T-helper 22 cell (primary cell): ENCODE data around the gene PRELP.
"Not testable (repeated sequence)": the region's sequence is repeated elsewhere in the genome, so short reads cannot be mapped to it uniquely, and the experiment has no call there.

Experiments used
- DNase-seq: peaks from one replicate; pipeline ENCODE4 v3.0.0-alpha.2; 2020; ENCODE audit warnings: low read depth

Gene PRELP

GRCh38 chr1:203454986-203455471 lies 20.6 kb upstream of the PRELP start:
- DNase-seq = no peak

GRCh38 chr1:203455706-203456105 lies 19.9 kb upstream of the PRELP start:
- no peak for DNase-seq

- no peak for DNase-seq
Measured at GRCh38 chr1:203456577-203456976, 19.0 kb upstream of the PRELP start.

- DNase-seq = no peak
Measured at GRCh38 chr1:203458078-203458477, 17.5 kb upstream of the PRELP start.

- DNase-seq = no peak
Measured at GRCh38 chr1:203459671-203460201, 15.9 kb upstream of the PRELP start.

GRCh38 chr1:203461717-203462116 lies 13.9 kb upstream of the PRELP start:
- no peak for DNase-seq

GRCh38 chr1:203462143-203462542 lies 13.5 kb upstream of the PRELP start:
- DNase-seq = no peak

GRCh38 chr1:203462878-203463277 lies 12.7 kb upstream of the PRELP start:
- no peak for DNase-seq

GRCh38 chr1:203463469-203464062 lies 12.0 kb upstream of the PRELP start:
- no peak for DNase-seq

- no peak for DNase-seq
Measured at GRCh38 chr1:203464226-203464625, 11.4 kb upstream of the PRELP start.

GRCh38 chr1:203464743-203465142 lies 10.9 kb upstream of the PRELP start:
- DNase-seq = no peak

- no peak for DNase-seq
Measured at GRCh38 chr1:203465146-203465798, 10.3 kb upstream of the PRELP start.

GRCh38 chr1:203465948-203466347 lies 9.7 kb upstream of the PRELP start:
- no peak for DNase-seq

- DNase-seq = not testable (repeated sequence)
Measured at GRCh38 chr1:203466906-203467549, 8.6 kb upstream of the PRELP start.

GRCh38 chr1:203467550-203467921 lies 8.1 kb upstream of the PRELP start:
- DNase-seq = no peak

- DNase-seq = no peak
Measured at GRCh38 chr1:203468326-203468725, 7.3 kb upstream of the PRELP start.

- no peak for DNase-seq
Measured at GRCh38 chr1:203470240-203470639, 5.4 kb upstream of the PRELP start.

GRCh38 chr1:203471841-203472240 lies 3.8 kb upstream of the PRELP start:
- DNase-seq = no peak

- no peak for DNase-seq
Measured at GRCh38 chr1:203473281-203473680, 2.3 kb upstream of the PRELP start.

GRCh38 chr1:203473781-203474305 lies 1.8 kb upstream of the PRELP start:
- DNase-seq = no peak

GRCh38 chr1:203476216-203476814 lies 709 bp downstream of the PRELP start:
- DNase-seq = no peak

- DNase-seq = no peak
Measured at GRCh38 chr1:203477748-203478147, 2.1 kb downstream of the PRELP start.

GRCh38 chr1:203478231-203478630 lies 2.6 kb downstream of the PRELP start:
- no peak for DNase-seq
